Keratinocyte (primary cell): ENCODE data around the gene FST. TPM values are rescaled to one million over a fixed set of nuclear protein-coding genes. Genes with fewer than 3 reads are reported as not detected.

Experiments
- DNase-seq: peaks from one replicate; pipeline ENCODE4 v3.0.0-alpha.2; 2011; ENCODE audit warnings: low read depth, missing footprints, low spot score
- FAIRE-seq: peaks from 2 replicates; lab custom pipeline; 2011; peaks lifted over from hg19 to GRCh38; lab: Jason Lieb, UNC
- H2AFZ ChIP-seq: 2 replicates; pipeline ENCODE4 v1.6.0; 2012; ENCODE audit warnings: low read length, control low read depth, inconsistent platforms; ENCODE audit not compliant: control insufficient read depth
- H3K27ac ChIP-seq: 2 replicates; pipeline ENCODE4 v1.5.1; 2011; ENCODE audit warnings: low read length; ENCODE audit not compliant: control insufficient read depth, insufficient read depth
- H3K27me3 ChIP-seq: 3 replicates; pipeline ENCODE4 v1.6.0; 2011; ENCODE audit warnings: low read length; ENCODE audit not compliant: control insufficient read depth, insufficient read depth; ENCODE audit errors: extremely low read depth
- H3K36me3 ChIP-seq, 2 experiments: 2 replicates in 1 of 2; 3 replicates in 1 of 2; pipeline ENCODE4 v1.5.1; 2011; ENCODE audit warnings: low read length in 2 of 2, mild to moderate bottlenecking in 1 of 2; ENCODE audit not compliant: control insufficient read depth in 2 of 2, insufficient read depth in 2 of 2; ENCODE audit errors: extremely low read depth in 1 of 2
- H3K4me1 ChIP-seq: 3 replicates; pipeline ENCODE4 v1.5.1; 2011; ENCODE audit warnings: low read length; ENCODE audit not compliant: control insufficient read depth, insufficient read depth; ENCODE audit errors: extremely low read depth
- H3K4me2 ChIP-seq: 3 replicates; pipeline ENCODE4 v1.6.0; 2011; ENCODE audit warnings: low read depth, low read length; ENCODE audit not compliant: control insufficient read depth, insufficient read depth; ENCODE audit errors: extremely low read depth
- H3K4me3 ChIP-seq, 3 experiments: fragments of 200-600 bp in 1 of 3; sonication (generic) in 1 of 3; 2 replicates in 2 of 3; 3 replicates in 1 of 3; pipeline ENCODE4 v1.5.1; 2011 to 2016; ENCODE audit warnings: low read length in 3 of 3, mild to moderate bottlenecking in 3 of 3, control low read depth in 2 of 3, inconsistent platforms in 1 of 3, low read depth in 1 of 3, mixed read lengths in 1 of 3, mixed run types in 1 of 3, moderate library complexity in 1 of 3; ENCODE audit not compliant: control insufficient read depth in 2 of 3, insufficient read depth in 2 of 3; ENCODE audit errors: extremely low read depth in 1 of 3
- H3K79me2 ChIP-seq: 2 replicates; pipeline ENCODE4 v1.6.0; 2012; ENCODE audit warnings: low read length; ENCODE audit not compliant: control insufficient read depth, insufficient read depth
- H3K9ac ChIP-seq: 3 replicates; pipeline ENCODE4 v1.6.0; 2011; ENCODE audit warnings: low read length; ENCODE audit not compliant: control insufficient read depth, insufficient read depth; ENCODE audit errors: extremely low read depth
- H3K9me1 ChIP-seq: 3 replicates; pipeline ENCODE4 v1.6.0; 2011; ENCODE audit warnings: low read length; ENCODE audit not compliant: control insufficient read depth, insufficient read depth; ENCODE audit errors: extremely low read depth
- H3K9me3 ChIP-seq: 2 replicates; pipeline ENCODE4 v1.5.1; 2012; ENCODE audit warnings: low read depth, low read length; ENCODE audit not compliant: control insufficient read depth
- H4K20me1 ChIP-seq: 3 replicates; pipeline ENCODE4 v1.6.0; 2011; ENCODE audit warnings: low read length; ENCODE audit not compliant: control insufficient read depth, insufficient read depth; ENCODE audit errors: extremely low read depth
- EZH2 ChIP-seq: IDR thresholded peaks from one replicate; pipeline ENCODE4 v1.6.1; 2012; ENCODE audit warnings: inconsistent platforms, mild to moderate bottlenecking, low read length, moderate library complexity
- dilution Hi-C: fragments of 300-500 bp; cut with MboI; formaldehyde crosslinking; loops from one replicate; pipeline ENCODE4 v1.7.0; 2020; ENCODE audit warnings: low sequenced_read_pairs; ENCODE audit not compliant: extremely low pct_ligation_motif_present
- polyA plus RNA-seq, 5 experiments: library from polyadenylated mRNA; depleted of rRNA in 3 of 5; stranded (reverse) in 3 of 5; stranded (forward) in 1 of 5; unstranded in 1 of 5; fragments of >200 nt; gene quantifications; 1 replicate in 1 of 5; 2 replicates in 3 of 5; 3 replicates in 1 of 5; pipeline versions ENCODE4 v1.2.1 to v1.2.3, GENCODE V29; 2011 to 2012; ENCODE audit warnings: missing spikeins in 2 of 5, low read depth in 1 of 5, low replicate concordance in 1 of 5
- TF ChIP-seq, protein P1 (sequence below), 3 experiments: IDR thresholded peaks in 1 of 3; conservative IDR thresholded peaks in 1 of 3; optimal IDR thresholded peaks in 1 of 3; 2 replicates in 2 of 3; 3 replicates in 1 of 3; pipeline versions ENCODE3 to v1.5.1; 2011; ENCODE audit warnings: low read length in 3 of 3, mild to moderate bottlenecking in 3 of 3, moderate library complexity in 2 of 3, control low read depth in 1 of 3, inconsistent platforms in 1 of 3; ENCODE audit not compliant: insufficient read depth in 2 of 3; ENCODE audit errors: extremely low read depth in 1 of 3

The FST gene
- polyA plus RNA-seq, 1 donor (not counting 4 experiments of a cell fraction or from before 2014, with no cell fraction given) = 276 TPM

DNA sequence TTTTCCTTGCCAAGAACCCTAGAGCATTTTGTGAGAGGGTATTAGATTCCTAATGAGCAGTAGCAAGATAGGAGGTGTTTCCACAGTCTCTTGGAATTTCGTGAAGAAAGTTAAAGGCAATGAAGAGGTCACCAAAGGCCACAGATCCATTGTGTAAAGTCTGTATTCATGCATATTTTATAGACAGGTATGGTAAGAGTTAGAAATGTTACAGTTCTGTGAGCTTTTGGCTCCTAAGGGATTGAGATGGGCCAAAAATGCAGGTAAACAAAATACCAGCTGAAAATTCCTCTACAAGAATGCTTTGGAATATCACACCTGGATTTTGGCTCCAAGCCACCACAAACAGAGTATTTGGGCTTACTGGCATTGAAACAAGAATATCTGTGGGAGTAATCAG is 47.4 kb upstream of the FST start:
- no peak for DNase-seq
- Histone ChIP-seq H3K9me3 (no peaks in the 10 kb centered on the region), H3K79me2 (no peaks in the 10 kb centered on the region), H3K4me2 (no peak overlapping the region), H3K9me1 (no peaks in the 10 kb centered on the region), H3K27me3 (no peaks in the 10 kb centered on the region), H3K27ac (no peak overlapping the region), H3K4me3 (no peak overlapping the region), H2AFZ (no peak overlapping the region), H3K9ac (no peak overlapping the region), H3K4me1 (peaks cover 3% of the 10 kb centered on the region), H4K20me1 (no peaks in the 10 kb centered on the region), H3K36me3 (no peaks in the 10 kb centered on the region)
- dilution Hi-C loops = no loop called here
- no peak for FAIRE-seq
- no peak for TF ChIP-seq EZH2
- TF ChIP-seq, protein P1, sequence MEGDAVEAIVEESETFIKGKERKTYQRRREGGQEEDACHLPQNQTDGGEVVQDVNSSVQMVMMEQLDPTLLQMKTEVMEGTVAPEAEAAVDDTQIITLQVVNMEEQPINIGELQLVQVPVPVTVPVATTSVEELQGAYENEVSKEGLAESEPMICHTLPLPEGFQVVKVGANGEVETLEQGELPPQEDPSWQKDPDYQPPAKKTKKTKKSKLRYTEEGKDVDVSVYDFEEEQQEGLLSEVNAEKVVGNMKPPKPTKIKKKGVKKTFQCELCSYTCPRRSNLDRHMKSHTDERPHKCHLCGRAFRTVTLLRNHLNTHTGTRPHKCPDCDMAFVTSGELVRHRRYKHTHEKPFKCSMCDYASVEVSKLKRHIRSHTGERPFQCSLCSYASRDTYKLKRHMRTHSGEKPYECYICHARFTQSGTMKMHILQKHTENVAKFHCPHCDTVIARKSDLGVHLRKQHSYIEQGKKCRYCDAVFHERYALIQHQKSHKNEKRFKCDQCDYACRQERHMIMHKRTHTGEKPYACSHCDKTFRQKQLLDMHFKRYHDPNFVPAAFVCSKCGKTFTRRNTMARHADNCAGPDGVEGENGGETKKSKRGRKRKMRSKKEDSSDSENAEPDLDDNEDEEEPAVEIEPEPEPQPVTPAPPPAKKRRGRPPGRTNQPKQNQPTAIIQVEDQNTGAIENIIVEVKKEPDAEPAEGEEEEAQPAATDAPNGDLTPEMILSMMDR (optimal IDR thresholded peaks at IDR 0.05 in 1 of 3, IDR thresholded peaks at IDR 0.05 in 1 of 3, conservative IDR thresholded peaks at IDR 0.05 in 1 of 3; ENCODE audit: extremely low read depth in 1 of 3, insufficient read depth in 2 of 3, low read length in 3 of 3) = no peak

DNA sequence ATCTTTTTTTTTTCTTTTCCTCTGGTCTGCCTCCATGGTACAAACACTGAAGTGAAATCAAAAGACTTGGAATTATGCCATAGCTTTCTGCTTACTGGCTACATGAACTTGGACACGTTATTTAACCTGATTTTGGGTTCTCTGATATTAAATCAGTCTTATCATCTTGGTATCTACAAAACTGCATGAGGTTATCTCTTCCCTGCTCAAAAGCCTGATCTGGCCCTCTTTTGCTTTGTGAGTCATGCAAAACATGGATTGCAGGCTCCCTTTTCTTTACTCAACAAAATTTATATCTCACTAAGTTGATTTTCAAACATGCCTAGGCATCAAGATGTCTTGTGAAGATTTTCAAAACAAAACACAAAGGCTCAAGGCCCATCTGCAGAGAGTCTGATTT is 45.9 kb upstream of the FST start:
- Histone ChIP-seq H3K9me3 (no peaks in the 10 kb centered on the region), H3K4me1 (peaks cover 8% of the 10 kb centered on the region), H2AFZ (no peak overlapping the region), H4K20me1 (no peaks in the 10 kb centered on the region), H3K4me2 (no peak overlapping the region), H3K9me1 (no peaks in the 10 kb centered on the region), H3K9ac (no peak overlapping the region), H3K36me3 (no peaks in the 10 kb centered on the region), H3K79me2 (no peaks in the 10 kb centered on the region), H3K4me3 (no peak overlapping the region), H3K27me3 (no peaks in the 10 kb centered on the region), H3K27ac (no peak overlapping the region)
- DNase-seq = no peak
- dilution Hi-C loops = no loop called here
- TF ChIP-seq EZH2 = no peak
- TF ChIP-seq, protein P1 (optimal IDR thresholded peaks at IDR 0.05 in 1 of 3, IDR thresholded peaks at IDR 0.05 in 1 of 3, conservative IDR thresholded peaks at IDR 0.05 in 1 of 3; ENCODE audit: extremely low read depth in 1 of 3, insufficient read depth in 2 of 3, low read length in 3 of 3) = no peak
- no peak for FAIRE-seq
